Upper lobe of left lung (tissue), 4 donors: ENCODE measurements around the gene SLC35E4.

Source experiments
- POLR2A ChIP-seq, 4 donors: fragments of 450-650 bp; IDR thresholded peaks; one replicate each; pipeline ENCODE4 v1.5.1; 2016 to 2017; ENCODE audit warnings: antibody characterized with exemption in 4 of 4, mild to moderate bottlenecking in 2 of 4
- TF ChIP-seq, protein P1 (sequence below), 6 experiments: fragments of 450-650 bp in 4 of 6; fragments of 200-600 bp in 2 of 6; sonication (generic) in 2 of 6; IDR thresholded peaks; one replicate each; pipeline ENCODE4 v1.5.1; 2016 to 2019; ENCODE audit warnings: antibody characterized with exemption in 6 of 6

DNA sequence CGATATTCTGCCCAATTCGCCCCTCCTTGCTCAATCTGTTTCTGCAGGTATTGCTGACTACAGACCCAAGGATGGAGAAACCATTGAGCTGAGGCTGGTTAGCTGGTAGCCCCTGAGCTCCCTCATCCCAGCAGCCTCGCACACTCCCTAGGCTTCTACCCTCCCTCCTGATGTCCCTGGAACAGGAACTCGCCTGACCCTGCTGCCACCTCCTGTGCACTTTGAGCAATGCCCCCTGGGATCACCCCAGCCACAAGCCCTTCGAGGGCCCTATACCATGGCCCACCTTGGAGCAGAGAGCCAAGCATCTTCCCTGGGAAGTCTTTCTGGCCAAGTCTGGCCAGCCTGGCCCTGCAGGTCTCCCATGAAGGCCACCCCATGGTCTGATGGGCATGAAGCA lies 9.2 kb upstream of the SLC35E4 start:
- TF ChIP-seq, protein P1, sequence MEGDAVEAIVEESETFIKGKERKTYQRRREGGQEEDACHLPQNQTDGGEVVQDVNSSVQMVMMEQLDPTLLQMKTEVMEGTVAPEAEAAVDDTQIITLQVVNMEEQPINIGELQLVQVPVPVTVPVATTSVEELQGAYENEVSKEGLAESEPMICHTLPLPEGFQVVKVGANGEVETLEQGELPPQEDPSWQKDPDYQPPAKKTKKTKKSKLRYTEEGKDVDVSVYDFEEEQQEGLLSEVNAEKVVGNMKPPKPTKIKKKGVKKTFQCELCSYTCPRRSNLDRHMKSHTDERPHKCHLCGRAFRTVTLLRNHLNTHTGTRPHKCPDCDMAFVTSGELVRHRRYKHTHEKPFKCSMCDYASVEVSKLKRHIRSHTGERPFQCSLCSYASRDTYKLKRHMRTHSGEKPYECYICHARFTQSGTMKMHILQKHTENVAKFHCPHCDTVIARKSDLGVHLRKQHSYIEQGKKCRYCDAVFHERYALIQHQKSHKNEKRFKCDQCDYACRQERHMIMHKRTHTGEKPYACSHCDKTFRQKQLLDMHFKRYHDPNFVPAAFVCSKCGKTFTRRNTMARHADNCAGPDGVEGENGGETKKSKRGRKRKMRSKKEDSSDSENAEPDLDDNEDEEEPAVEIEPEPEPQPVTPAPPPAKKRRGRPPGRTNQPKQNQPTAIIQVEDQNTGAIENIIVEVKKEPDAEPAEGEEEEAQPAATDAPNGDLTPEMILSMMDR (IDR thresholded peaks at IDR 0.05), result no peak
- no peak for TF ChIP-seq POLR2A (IDR thresholded peaks at IDR 0.05)
